Measurements from ENCODE around the gene SELENOH. TPM values are rescaled to one million over a fixed set of nuclear protein-coding genes. Genes with fewer than 3 reads are reported as not detected.

SELENOH gene
- total RNA-seq, 2 experiments from 2014 or later = 249 to 282 TPM

GRCh38 chr11:57787920-57788702 lies 46.8 kb downstream of the SELENOH start:
- Mint-ChIP-seq H3K36me3 (ENCODE audit: low read depth) (no peaks in the 10 kb centered on the region), H3K27ac (no peak overlapping the region), H3K27me3 (ENCODE audit: low read depth) (no peaks in the 10 kb centered on the region), H3K4me1 (ENCODE audit: low read depth) (peaks cover 23% of the 10 kb centered on the region), H3K9me3 (no peaks in the 10 kb centered on the region), H3K4me3 (no peak overlapping the region)
- no peak for DNase-seq
- CTCF ChIA-PET = interaction anchor here (1.1 kb wide), 1 partner anchor 13 kb away, joined by 6 read pairs; no protein-coding TSS in a partner anchor
- intact Hi-C loops (cut with micrococcal nuclease) = no loop called here

GRCh38 chr11:57788703-57789088 lies 47.4 kb downstream of the SELENOH start:
- CTCF ChIA-PET = interaction anchor here (1.1 kb wide), 1 partner anchor 12 kb away, joined by 6 read pairs; no protein-coding TSS in a partner anchor
- H3K4me3 Mint-ChIP-seq = no peak overlapping the region
- intact Hi-C loops (cut with micrococcal nuclease) = no loop called here

GRCh38 chr11:57791321-57792059 lies 50.2 kb downstream of the SELENOH start:
- peak overlapping the region; percentile 94 for H3K27ac Mint-ChIP-seq
- no peak for DNase-seq
- peaks cover 34% of the 10 kb centered on the region for H3K4me1 Mint-ChIP-seq (ENCODE audit: low read depth)
- H3K27me3 Mint-ChIP-seq (ENCODE audit: low read depth) = no peaks in the 10 kb centered on the region
- CTCF ChIA-PET = interaction anchor here (0.6 to 1.2 kb wide), 6 partner anchors 9 to 1410 kb away, joined by 3 to 4 read pairs (median 3); partner anchors contain the start of gene CTNND1
- H3K36me3 Mint-ChIP-seq (ENCODE audit: low read depth) = no peaks in the 10 kb centered on the region
- no peaks in the 10 kb centered on the region for H3K9me3 Mint-ChIP-seq
- peak overlapping the region; percentile 59 for H3K4me3 Mint-ChIP-seq
- intact Hi-C loops (cut with micrococcal nuclease) = loop anchor here (1.0 to 2.0 kb wide), 10 partner anchors 31 to 785 kb away; partner anchors contain the start of genes CLP1, MED19, SELENOH and TIMM10

More at GRCh38 chr11:57788703-57789088, 47.4 kb downstream of the SELENOH start:
- Mint-ChIP-seq H3K27me3 (ENCODE audit: low read depth) (no peaks in the 10 kb centered on the region), H3K36me3 (ENCODE audit: low read depth) (no peaks in the 10 kb centered on the region), H3K27ac (no peak overlapping the region), H3K9me3 (no peaks in the 10 kb centered on the region), H3K4me1 (ENCODE audit: low read depth) (peaks cover 29% of the 10 kb centered on the region)
- DNase-seq = no peak

GRCh38 chr11:57792060-57792541 lies 50.8 kb downstream of the SELENOH start:
- no peaks in the 10 kb centered on the region for H3K27me3 Mint-ChIP-seq (ENCODE audit: low read depth)
- peak overlapping the region; percentile 94 for H3K27ac Mint-ChIP-seq
- peak overlapping the region; percentile 59 for H3K4me3 Mint-ChIP-seq
- no peaks in the 10 kb centered on the region for H3K36me3 Mint-ChIP-seq (ENCODE audit: low read depth)
- CTCF ChIA-PET = interaction anchor here (0.6 to 1.2 kb wide), 6 partner anchors 8 to 1409 kb away, joined by 3 to 4 read pairs (median 3); partner anchors contain the start of gene CTNND1
- no peaks in the 10 kb centered on the region for H3K9me3 Mint-ChIP-seq
- DNase-seq = peak; percentile 87
- peaks cover 34% of the 10 kb centered on the region for H3K4me1 Mint-ChIP-seq (ENCODE audit: low read depth)
- intact Hi-C loops (cut with micrococcal nuclease) = loop anchor here (1.0 to 2.0 kb wide), 10 partner anchors 32 to 785 kb away; partner anchors contain the start of genes CLP1, MED19, SELENOH and TIMM10

- CTCF ChIA-PET = interaction anchor here (0.8 to 0.9 kb wide), 2 partner anchors 8 to 148 kb away, joined by 3 to 4 read pairs; no protein-coding TSS in a partner anchor
These were observed 51.6 kb downstream of the SELENOH start for GRCh38 chr11:57792870-57793269.

More at GRCh38 chr11:57792870-57793269, 51.6 kb downstream of the SELENOH start:
- Mint-ChIP-seq H3K27me3 (ENCODE audit: low read depth) (no peaks in the 10 kb centered on the region), H3K4me1 (ENCODE audit: low read depth) (peaks cover 34% of the 10 kb centered on the region), H3K4me3 (peak overlapping the region; percentile 53), H3K36me3 (ENCODE audit: low read depth) (no peaks in the 10 kb centered on the region), H3K9me3 (no peaks in the 10 kb centered on the region), H3K27ac (peak overlapping the region; percentile 94)
- DNase-seq = no peak
- intact Hi-C loops (cut with micrococcal nuclease) = loop anchor here (1.0 to 2.0 kb wide), 10 partner anchors 33 to 784 kb away; partner anchors contain the start of genes CLP1, MED19, SELENOH and TIMM10

Other genes starting within 250 kb of the SELENOH start
- gene SLC43A1, start 225.8 kb upstream of the SELENOH start, total RNA-seq = 10 to 100 TPM; 26.5 to 29.7 TPM
- gene TIMM10, start 210.7 kb upstream of the SELENOH start, total RNA-seq = 100 to 1,000 TPM; 131 to 136 TPM
- not detected for gene SMTNL1, start 203.9 kb upstream of the SELENOH start, total RNA-seq
- 100 to 1,000 TPM; 187 to 194 TPM for gene UBE2L6, start 173.8 kb upstream of the SELENOH start, total RNA-seq
- gene SERPING1, start 143.8 kb upstream of the SELENOH start, total RNA-seq = under 1 TPM; 0.17 to 0.43 TPM
- under 1 TPM; 0.17 to 0.54 TPM for gene YPEL4, start 91.6 kb upstream of the SELENOH start, total RNA-seq
- gene CLP1, start 83.7 kb upstream of the SELENOH start, total RNA-seq = 10 to 100 TPM; 11.3 to 14.2 TPM
- gene ZDHHC5, start 73.4 kb upstream of the SELENOH start, total RNA-seq = 10 to 100 TPM; 38.5 to 46.6 TPM
- gene MED19, start 29.3 kb upstream of the SELENOH start, total RNA-seq = 1 to 10 TPM; 8.2 to 9.0 TPM
- gene TMX2, start 28.9 kb upstream of the SELENOH start, total RNA-seq = 10 to 100 TPM; 49.8 to 54.7 TPM
- not detected for gene BTBD18, start 10.3 kb downstream of the SELENOH start, total RNA-seq
- 1 to 10 TPM; 5.5 to 8.5 TPM for gene CTNND1, start 20.3 kb downstream of the SELENOH start, total RNA-seq

All from activated naive CD4-positive, alpha-beta T cell treated with anti-CD3 and anti-CD28 coated beads for 36 hours (primary cell).